Measurements from ENCODE around the gene MFF.

MFF gene, protein sequence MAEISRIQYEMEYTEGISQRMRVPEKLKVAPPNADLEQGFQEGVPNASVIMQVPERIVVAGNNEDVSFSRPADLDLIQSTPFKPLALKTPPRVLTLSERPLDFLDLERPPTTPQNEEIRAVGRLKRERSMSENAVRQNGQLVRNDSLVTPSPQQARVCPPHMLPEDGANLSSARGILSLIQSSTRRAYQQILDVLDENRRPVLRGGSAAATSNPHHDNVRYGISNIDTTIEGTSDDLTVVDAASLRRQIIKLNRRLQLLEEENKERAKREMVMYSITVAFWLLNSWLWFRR

DNA sequence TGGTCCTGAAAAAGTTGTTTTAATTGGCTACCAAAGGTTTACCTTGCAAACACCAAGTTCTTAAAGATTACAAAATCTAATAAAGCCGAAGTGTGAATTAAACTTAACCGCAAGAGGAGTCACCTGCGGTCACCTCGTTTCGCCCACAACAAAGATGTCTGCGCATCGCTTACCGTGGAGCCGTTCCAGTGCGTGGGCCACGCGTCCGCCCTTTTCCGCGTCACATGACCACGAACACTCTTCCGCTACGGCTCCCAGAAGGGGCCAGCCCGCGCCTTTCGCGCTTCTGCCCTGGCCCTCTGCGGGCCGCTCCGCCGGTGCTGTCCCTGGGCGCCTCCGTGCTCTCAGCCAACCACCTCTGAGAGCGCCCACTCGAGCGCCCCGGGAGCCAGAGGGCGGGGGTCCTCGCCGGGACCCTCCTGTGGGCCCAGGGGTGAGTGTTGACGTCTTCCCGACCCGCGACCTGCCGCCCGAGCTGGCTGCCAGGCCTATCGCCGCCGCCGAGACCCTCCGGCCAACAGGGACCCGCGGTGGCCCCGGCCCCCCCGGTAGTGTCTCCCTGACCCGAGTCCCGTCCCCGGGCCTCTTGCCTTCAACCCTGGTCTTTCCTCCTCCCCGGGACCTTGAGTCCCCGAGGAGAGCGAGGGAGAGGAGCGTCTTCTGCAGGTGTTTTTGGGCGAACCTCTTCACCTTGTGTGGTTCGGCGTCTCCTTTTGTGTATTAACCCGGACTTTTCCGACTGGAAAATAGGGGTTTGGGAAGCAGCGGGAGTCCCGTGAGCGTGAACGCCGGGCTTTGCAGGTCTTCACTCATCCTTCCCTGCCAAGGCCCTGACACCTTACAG is at the start of gene MFF:
Gene MFF (plus strand): TSS at position 257 of the 844 bp plus-strand sequence. CDS start 5,415 bp downstream, outside the sequence.
- Histone ChIP-seq H3K4me3 (ENCODE audit: low read depth, low read length) (peak within 1 kb of the TSS; percentile 97), H3K27ac (ENCODE audit: low read depth, low read length) (peak within 1 kb of the TSS; percentile 73), H2AFZ (ENCODE audit: low read length, unreplicated experiment) (peak within 1 kb of the TSS; percentile 91), H3K79me2 (ENCODE audit: control insufficient read depth, insufficient read depth, low read length, unreplicated experiment) (peaks cover 57% of the 10 kb centered on the region), H3K27me3 (ENCODE audit: insufficient read depth, low read length) (no peaks in the 10 kb centered on the region), H3K36me3 (ENCODE audit: insufficient read depth, low read length) (0 out of 2 replicates have a peak, but pooled peaks cover under 1% of the 10 kb centered on the region), H3K4me1 (ENCODE audit: control insufficient read depth, insufficient read depth, low read length, unreplicated experiment) (peaks cover 9% of the 10 kb centered on the region)

GRCh38 chr2:227280895-227281294 is 44.2 kb upstream of the MFF start:
- Histone ChIP-seq H3K27me3 (ENCODE audit: insufficient read depth, low read length) (no peaks in the 10 kb centered on the region), H2AFZ (ENCODE audit: low read length, unreplicated experiment) (no peak overlapping the region), H3K4me1 (ENCODE audit: control insufficient read depth, insufficient read depth, low read length, unreplicated experiment) (no peaks in the 10 kb centered on the region), H3K36me3 (ENCODE audit: insufficient read depth, low read length) (no peaks in the 10 kb centered on the region), H3K79me2 (ENCODE audit: control insufficient read depth, insufficient read depth, low read length, unreplicated experiment) (no peaks in the 10 kb centered on the region), H3K4me3 (ENCODE audit: low read depth, low read length) (no peak overlapping the region), H3K27ac (ENCODE audit: low read depth, low read length) (no peak overlapping the region)

- Histone ChIP-seq H3K27ac (ENCODE audit: low read depth, low read length) (no peak overlapping the region), H3K36me3 (ENCODE audit: insufficient read depth, low read length) (no peaks in the 10 kb centered on the region), H3K4me3 (ENCODE audit: low read depth, low read length) (no peak overlapping the region), H3K4me1 (ENCODE audit: control insufficient read depth, insufficient read depth, low read length, unreplicated experiment) (no peaks in the 10 kb centered on the region), H2AFZ (ENCODE audit: low read length, unreplicated experiment) (no peak overlapping the region), H3K79me2 (ENCODE audit: control insufficient read depth, insufficient read depth, low read length, unreplicated experiment) (no peaks in the 10 kb centered on the region), H3K27me3 (ENCODE audit: insufficient read depth, low read length) (no peaks in the 10 kb centered on the region)
Observed at GRCh38 chr2:227285741-227286236, 39.3 kb upstream of the MFF start.

GRCh38 chr2:227287771-227288170 is 37.3 kb upstream of the MFF start:
- H3K4me3 ChIP-seq (ENCODE audit: low read depth, low read length), result no peak overlapping the region
- H3K27me3 ChIP-seq (ENCODE audit: insufficient read depth, low read length), result no peaks in the 10 kb centered on the region
- no peaks in the 10 kb centered on the region for H3K4me1 ChIP-seq (ENCODE audit: control insufficient read depth, insufficient read depth, low read length, unreplicated experiment)
- H3K36me3 ChIP-seq (ENCODE audit: insufficient read depth, low read length), result no peaks in the 10 kb centered on the region
- no peak overlapping the region for H3K27ac ChIP-seq (ENCODE audit: low read depth, low read length)
- no peaks in the 10 kb centered on the region for H3K79me2 ChIP-seq (ENCODE audit: control insufficient read depth, insufficient read depth, low read length, unreplicated experiment)
- no peak overlapping the region for H2AFZ ChIP-seq (ENCODE audit: low read length, unreplicated experiment)

DNA sequence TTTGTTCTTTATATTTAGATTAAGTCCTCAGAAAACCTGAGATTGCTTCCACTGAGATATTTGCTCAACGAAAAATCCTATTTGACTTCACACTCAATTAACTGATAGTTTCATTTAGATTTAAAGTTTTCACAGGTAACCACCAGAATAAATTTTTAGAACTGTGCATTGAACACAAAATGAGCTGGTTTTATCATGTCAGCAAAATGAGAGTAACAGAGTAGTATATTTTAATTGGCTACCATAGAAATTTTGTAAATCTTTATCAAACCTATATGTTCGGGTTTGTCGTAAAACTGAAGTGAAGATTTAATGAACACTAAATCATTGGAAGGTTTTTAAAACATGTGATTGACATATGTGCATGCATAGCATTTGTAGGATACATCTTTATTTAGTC is 32.7 kb upstream of the MFF start:
- Histone ChIP-seq H3K27me3 (ENCODE audit: insufficient read depth, low read length) (no peaks in the 10 kb centered on the region), H2AFZ (ENCODE audit: low read length, unreplicated experiment) (no peak overlapping the region), H3K4me1 (ENCODE audit: control insufficient read depth, insufficient read depth, low read length, unreplicated experiment) (no peaks in the 10 kb centered on the region), H3K36me3 (ENCODE audit: insufficient read depth, low read length) (no peaks in the 10 kb centered on the region), H3K4me3 (ENCODE audit: low read depth, low read length) (no peak overlapping the region), H3K79me2 (ENCODE audit: control insufficient read depth, insufficient read depth, low read length, unreplicated experiment) (no peaks in the 10 kb centered on the region), H3K27ac (ENCODE audit: low read depth, low read length) (no peak overlapping the region)

DNA sequence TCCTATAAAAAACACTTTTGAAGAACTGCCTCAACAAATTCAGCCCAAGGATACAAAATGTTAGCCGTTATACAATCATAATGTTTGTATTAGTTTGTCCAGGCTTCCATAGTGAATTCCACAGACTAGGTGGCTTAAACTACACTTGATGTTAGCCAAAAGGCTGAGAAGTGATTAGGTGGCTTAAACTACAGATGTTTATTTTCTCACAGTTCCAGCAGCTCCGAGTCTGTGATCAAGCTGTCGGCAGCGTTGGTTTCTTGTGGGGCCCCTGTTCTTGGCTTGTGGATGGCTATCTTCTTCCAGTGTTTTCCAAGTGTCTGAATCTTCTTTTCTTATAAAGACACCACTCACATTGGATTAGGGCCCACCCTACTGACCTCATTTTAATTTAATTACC is 31.5 kb upstream of the MFF start:
- Histone ChIP-seq H3K27ac (ENCODE audit: low read depth, low read length) (no peak overlapping the region), H3K36me3 (ENCODE audit: insufficient read depth, low read length) (no peaks in the 10 kb centered on the region), H3K4me3 (ENCODE audit: low read depth, low read length) (no peak overlapping the region), H2AFZ (ENCODE audit: low read length, unreplicated experiment) (no peak overlapping the region), H3K27me3 (ENCODE audit: insufficient read depth, low read length) (no peaks in the 10 kb centered on the region), H3K4me1 (ENCODE audit: control insufficient read depth, insufficient read depth, low read length, unreplicated experiment) (no peaks in the 10 kb centered on the region), H3K79me2 (ENCODE audit: control insufficient read depth, insufficient read depth, low read length, unreplicated experiment) (no peaks in the 10 kb centered on the region)

DNA sequence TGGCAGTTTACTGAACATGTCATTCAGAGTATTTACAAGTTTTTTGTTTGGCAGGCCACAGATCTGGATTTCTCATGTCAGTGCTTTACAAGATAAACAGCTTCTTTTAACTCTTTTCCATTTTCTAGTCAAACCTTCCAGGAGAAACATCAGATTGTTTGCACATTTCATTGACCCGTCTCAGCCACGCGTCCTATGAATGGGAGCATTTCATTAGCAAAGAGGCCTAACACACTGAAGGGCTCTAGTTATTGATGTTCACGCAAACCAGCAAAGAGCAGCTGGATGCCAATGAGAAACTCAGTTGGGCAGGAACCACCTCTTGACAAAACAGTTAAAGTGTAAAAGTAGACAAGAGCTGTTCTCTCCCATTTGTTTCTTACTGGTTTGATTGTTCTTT is 29.2 kb upstream of the MFF start:
- Histone ChIP-seq H3K27ac (ENCODE audit: low read depth, low read length) (no peak overlapping the region), H3K79me2 (ENCODE audit: control insufficient read depth, insufficient read depth, low read length, unreplicated experiment) (no peaks in the 10 kb centered on the region), H3K27me3 (ENCODE audit: insufficient read depth, low read length) (no peaks in the 10 kb centered on the region), H2AFZ (ENCODE audit: low read length, unreplicated experiment) (no peak overlapping the region), H3K36me3 (ENCODE audit: insufficient read depth, low read length) (no peaks in the 10 kb centered on the region), H3K4me3 (ENCODE audit: low read depth, low read length) (no peak overlapping the region), H3K4me1 (ENCODE audit: control insufficient read depth, insufficient read depth, low read length, unreplicated experiment) (no peaks in the 10 kb centered on the region)

GRCh38 chr2:227296671-227297405 is 28.2 kb upstream of the MFF start:
- H2AFZ ChIP-seq (ENCODE audit: low read length, unreplicated experiment), result no peak overlapping the region
- no peaks in the 10 kb centered on the region for H3K36me3 ChIP-seq (ENCODE audit: insufficient read depth, low read length)
- no peaks in the 10 kb centered on the region for H3K27me3 ChIP-seq (ENCODE audit: insufficient read depth, low read length)
- H3K4me1 ChIP-seq (ENCODE audit: control insufficient read depth, insufficient read depth, low read length, unreplicated experiment), result no peaks in the 10 kb centered on the region
- H3K27ac ChIP-seq (ENCODE audit: low read depth, low read length), result no peak overlapping the region
- no peaks in the 10 kb centered on the region for H3K79me2 ChIP-seq (ENCODE audit: control insufficient read depth, insufficient read depth, low read length, unreplicated experiment)
- no peak overlapping the region for H3K4me3 ChIP-seq (ENCODE audit: low read depth, low read length)

- no peaks in the 10 kb centered on the region for H3K79me2 ChIP-seq (ENCODE audit: control insufficient read depth, insufficient read depth, low read length, unreplicated experiment)
Observed at GRCh38 chr2:227301523-227301922, 23.5 kb upstream of the MFF start.

DNA sequence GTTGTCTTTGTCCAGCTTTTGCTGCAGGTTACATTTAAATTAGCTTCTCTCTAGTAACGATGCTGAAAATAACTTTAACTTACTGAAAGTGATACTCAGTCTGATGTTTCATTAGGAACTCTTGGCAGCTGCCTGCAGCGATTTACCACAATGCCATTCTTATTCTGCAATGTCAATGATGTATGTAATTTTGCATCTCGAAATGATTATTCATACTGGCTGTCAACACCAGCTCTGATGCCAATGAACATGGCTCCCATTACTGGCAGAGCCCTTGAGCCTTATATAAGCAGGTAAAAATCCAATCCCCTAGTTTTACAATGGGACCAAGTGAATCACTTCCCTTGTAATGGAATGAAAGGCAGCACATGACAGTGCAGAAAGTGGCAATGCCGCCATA is 16.3 kb upstream of the MFF start:
- no peaks in the 10 kb centered on the region for H3K27me3 ChIP-seq (ENCODE audit: insufficient read depth, low read length)
- no peaks in the 10 kb centered on the region for H3K79me2 ChIP-seq (ENCODE audit: control insufficient read depth, insufficient read depth, low read length, unreplicated experiment)
- H3K36me3 ChIP-seq (ENCODE audit: insufficient read depth, low read length), result no peaks in the 10 kb centered on the region
- no peak overlapping the region for H3K4me3 ChIP-seq (ENCODE audit: low read depth, low read length)
- H3K27ac ChIP-seq (ENCODE audit: low read depth, low read length), result no peak overlapping the region
- H2AFZ ChIP-seq (ENCODE audit: low read length, unreplicated experiment), result no peak overlapping the region
- no peaks in the 10 kb centered on the region for H3K4me1 ChIP-seq (ENCODE audit: control insufficient read depth, insufficient read depth, low read length, unreplicated experiment)

More at GRCh38 chr2:227301523-227301922, 23.5 kb upstream of the MFF start:
- Histone ChIP-seq H3K4me3 (ENCODE audit: low read depth, low read length) (no peak overlapping the region), H3K27me3 (ENCODE audit: insufficient read depth, low read length) (no peaks in the 10 kb centered on the region), H3K4me1 (ENCODE audit: control insufficient read depth, insufficient read depth, low read length, unreplicated experiment) (no peaks in the 10 kb centered on the region), H2AFZ (ENCODE audit: low read length, unreplicated experiment) (no peak overlapping the region), H3K27ac (ENCODE audit: low read depth, low read length) (no peak overlapping the region), H3K36me3 (ENCODE audit: insufficient read depth, low read length) (no peaks in the 10 kb centered on the region)

Data from ACC112 (cell line).